ENCODE measurements around the gene BIRC2.

GRCh38 chr11:102312667-102313066, 34.3 kb upstream of the BIRC2 start:
- TF ChIP-seq EP300 (IDR thresholded peaks at IDR 0.05; ENCODE audit: borderline replicate concordance in 1 of 2, low read depth in 1 of 2, low read length in 1 of 2) (no peak), TCF12 (IDR thresholded peaks at IDR 0.05) (no peak), IRF3 (IDR thresholded peaks at IDR 0.05; ENCODE audit: low read depth, low read length) (no peak), CTCF (IDR thresholded peaks at IDR 0.05) (no peak), CHD2 (IDR thresholded peaks at IDR 0.05; ENCODE audit: low read length, partially characterized antibody) (no peak), RFX5 (IDR thresholded peaks at IDR 0.05; ENCODE audit: low read length) (no peak), YY1 (IDR thresholded peaks at IDR 0.05; ENCODE audit: low read depth) (no peak), MXI1 (IDR thresholded peaks at IDR 0.05; ENCODE audit: low read depth, low read length) (no peak)
